NCI-H187 (cell line): ENCODE results near the gene ENPP6.
"Not testable (repeated sequence)": the region's sequence is repeated elsewhere in the genome, so short reads cannot be mapped to it uniquely, and the experiment has no call there.

Experiments
- DNase-seq, 2 experiments: peaks; one replicate each; lab custom pipeline; 2025; lab: John Stamatoyannopoulos, UW

ENPP6 gene

GRCh38 chr4:184059099-184059498 is 158.6 kb downstream of the ENPP6 start:
- DNase-seq: no peak

- DNase-seq: no peak
These were observed 159.6 kb downstream of the ENPP6 start for GRCh38 chr4:184058026-184058425.

GRCh38 chr4:184056877-184057276 is 160.8 kb downstream of the ENPP6 start:
- DNase-seq: no peak

GRCh38 chr4:184053434-184053833 is 164.2 kb downstream of the ENPP6 start:
- DNase-seq: no peak

- no peak for DNase-seq
These were observed 165.1 kb downstream of the ENPP6 start for GRCh38 chr4:184052616-184053015.

GRCh38 chr4:184051262-184051661 is 166.4 kb downstream of the ENPP6 start:
- DNase-seq: not testable (repeated sequence)

- no peak for DNase-seq
These were observed 171.5 kb downstream of the ENPP6 start for GRCh38 chr4:184046148-184046547.

GRCh38 chr4:184041156-184041555 is 176.5 kb downstream of the ENPP6 start:
- DNase-seq: no peak

GRCh38 chr4:184039963-184040383 is 177.7 kb downstream of the ENPP6 start:
- no peak for DNase-seq
